ENCODE results near the gene RDH12. TPM values are rescaled to one million over a fixed set of nuclear protein-coding genes. Genes with fewer than 3 reads are reported as not detected.

Gene RDH12
- total RNA-seq, 2 experiments from 2014 or later, result not detected

DNA sequence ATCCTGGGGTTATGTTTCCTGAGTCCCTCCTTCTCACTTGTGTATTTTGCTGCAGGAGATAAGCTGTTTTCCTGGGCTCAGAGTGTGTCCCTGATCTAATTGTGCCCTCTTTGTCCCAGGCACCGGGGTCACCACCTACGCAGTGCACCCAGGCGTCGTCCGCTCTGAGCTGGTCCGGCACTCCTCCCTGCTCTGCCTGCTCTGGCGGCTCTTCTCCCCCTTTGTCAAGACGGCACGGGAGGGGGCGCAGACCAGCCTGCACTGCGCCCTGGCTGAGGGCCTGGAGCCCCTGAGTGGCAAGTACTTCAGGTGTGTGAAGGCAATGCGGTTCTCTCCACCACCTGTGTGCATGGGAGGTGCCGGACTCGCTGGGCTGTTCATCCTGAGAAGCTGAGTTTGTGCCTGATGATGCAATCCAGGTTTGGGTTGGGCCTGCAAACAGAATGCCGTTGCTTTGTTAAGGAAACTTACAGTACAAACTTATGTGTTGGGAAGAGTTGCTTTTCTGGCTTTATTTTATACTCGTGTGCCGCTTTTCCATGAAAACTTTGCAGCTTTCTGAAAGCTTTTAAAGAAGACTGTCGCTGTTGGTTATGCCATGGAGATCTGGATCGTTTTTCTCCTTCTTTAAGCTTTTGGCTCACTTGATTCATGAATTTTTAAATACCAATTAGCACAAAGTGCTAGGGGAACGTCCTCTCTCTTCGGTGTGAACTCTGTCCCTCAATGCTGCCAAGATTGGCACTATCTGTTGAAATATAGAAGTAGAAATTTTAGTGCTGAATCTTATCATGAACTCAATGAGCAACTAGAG is 27.6 kb downstream of the RDH12 start:
- H3K4me2 ChIP-seq (ENCODE audit: low read length), result no peak overlapping the region
- POLR2A ChIA-PET, result interaction anchor here (0.6 kb wide), 2 partner anchors 58 to 154 kb away, joined by 4 to 5 read pairs; no protein-coding TSS in a partner anchor
- TF ChIP-seq, protein P1, sequence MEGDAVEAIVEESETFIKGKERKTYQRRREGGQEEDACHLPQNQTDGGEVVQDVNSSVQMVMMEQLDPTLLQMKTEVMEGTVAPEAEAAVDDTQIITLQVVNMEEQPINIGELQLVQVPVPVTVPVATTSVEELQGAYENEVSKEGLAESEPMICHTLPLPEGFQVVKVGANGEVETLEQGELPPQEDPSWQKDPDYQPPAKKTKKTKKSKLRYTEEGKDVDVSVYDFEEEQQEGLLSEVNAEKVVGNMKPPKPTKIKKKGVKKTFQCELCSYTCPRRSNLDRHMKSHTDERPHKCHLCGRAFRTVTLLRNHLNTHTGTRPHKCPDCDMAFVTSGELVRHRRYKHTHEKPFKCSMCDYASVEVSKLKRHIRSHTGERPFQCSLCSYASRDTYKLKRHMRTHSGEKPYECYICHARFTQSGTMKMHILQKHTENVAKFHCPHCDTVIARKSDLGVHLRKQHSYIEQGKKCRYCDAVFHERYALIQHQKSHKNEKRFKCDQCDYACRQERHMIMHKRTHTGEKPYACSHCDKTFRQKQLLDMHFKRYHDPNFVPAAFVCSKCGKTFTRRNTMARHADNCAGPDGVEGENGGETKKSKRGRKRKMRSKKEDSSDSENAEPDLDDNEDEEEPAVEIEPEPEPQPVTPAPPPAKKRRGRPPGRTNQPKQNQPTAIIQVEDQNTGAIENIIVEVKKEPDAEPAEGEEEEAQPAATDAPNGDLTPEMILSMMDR (conservative IDR thresholded peaks at IDR 0.05; ENCODE audit: low read length), result no peak
- no peak for TF ChIP-seq EZH2phosphoT487 (IDR thresholded peaks at IDR 0.05; ENCODE audit: borderline replicate concordance, low read depth, low read length)

GRCh38 chr14:67733616-67734015 is 31.9 kb downstream of the RDH12 start:
- H3K36me3 ChIP-seq (ENCODE audit: insufficient read depth, low read length), result no peaks in the 10 kb centered on the region
- no peak for TF ChIP-seq EZH2phosphoT487 (IDR thresholded peaks at IDR 0.05; ENCODE audit: borderline replicate concordance, low read depth, low read length)
- TF ChIP-seq, protein P1 (conservative IDR thresholded peaks at IDR 0.05; ENCODE audit: low read length), result no peak
- H3K4me1 ChIP-seq (ENCODE audit: insufficient read depth, low read length, poor library complexity, severe bottlenecking), result no peaks in the 10 kb centered on the region
- DNase-seq (ENCODE audit: low spot score), result no peak
- H4K20me1 ChIP-seq (ENCODE audit: insufficient read depth, low read length), result no peaks in the 10 kb centered on the region
- H3K79me2 ChIP-seq (ENCODE audit: insufficient read depth, low read depth, low read length), result no peaks in the 10 kb centered on the region
- intact Hi-C loops (cut with micrococcal nuclease; ENCODE audit: unreplicated experiment), result no loop called here
- no peaks in the 10 kb centered on the region for H3K9me3 ChIP-seq (ENCODE audit: low read length)
- CTCF ChIA-PET (ENCODE audit: unreplicated experiment), result no interaction called here
- no peak overlapping the region for H3K4me2 ChIP-seq (ENCODE audit: low read length)
- H3K4me3 ChIP-seq (ENCODE audit: low read depth, low read length, poor library complexity, severe bottlenecking), result no peak overlapping the region
- BruUV-seq (replicated peaks), result no TSS peak
- H3K27ac ChIP-seq (ENCODE audit: low read depth, low read length, poor library complexity, severe bottlenecking), result no peak overlapping the region
- POLR2A ChIA-PET, result no interaction called here
- H2AFZ ChIP-seq (ENCODE audit: low read length), result no peak overlapping the region
- no peaks in the 10 kb centered on the region for H3K9me2 ChIP-seq (ENCODE audit: insufficient read depth, low read length)

More for the DNA sequence above, 27.6 kb downstream of the RDH12 start:
- Histone ChIP-seq H3K4me3 (ENCODE audit: low read depth, low read length, poor library complexity, severe bottlenecking) (no peak overlapping the region), H4K20me1 (ENCODE audit: insufficient read depth, low read length) (no peaks in the 10 kb centered on the region), H3K9me3 (ENCODE audit: low read length) (no peaks in the 10 kb centered on the region), H3K27ac (ENCODE audit: low read depth, low read length, poor library complexity, severe bottlenecking) (no peak overlapping the region), H3K36me3 (ENCODE audit: insufficient read depth, low read length) (no peaks in the 10 kb centered on the region), H2AFZ (ENCODE audit: low read length) (no peak overlapping the region), H3K4me1 (ENCODE audit: insufficient read depth, low read length, poor library complexity, severe bottlenecking) (no peaks in the 10 kb centered on the region), H3K9me2 (ENCODE audit: insufficient read depth, low read length) (no peaks in the 10 kb centered on the region), H3K79me2 (ENCODE audit: insufficient read depth, low read depth, low read length) (no peaks in the 10 kb centered on the region)
- CTCF ChIA-PET (ENCODE audit: unreplicated experiment), result no interaction called here
- DNase-seq (ENCODE audit: low spot score), result no peak
- BruUV-seq (replicated peaks), result no TSS peak
- intact Hi-C loops (cut with micrococcal nuclease; ENCODE audit: unreplicated experiment), result no loop called here

DNA sequence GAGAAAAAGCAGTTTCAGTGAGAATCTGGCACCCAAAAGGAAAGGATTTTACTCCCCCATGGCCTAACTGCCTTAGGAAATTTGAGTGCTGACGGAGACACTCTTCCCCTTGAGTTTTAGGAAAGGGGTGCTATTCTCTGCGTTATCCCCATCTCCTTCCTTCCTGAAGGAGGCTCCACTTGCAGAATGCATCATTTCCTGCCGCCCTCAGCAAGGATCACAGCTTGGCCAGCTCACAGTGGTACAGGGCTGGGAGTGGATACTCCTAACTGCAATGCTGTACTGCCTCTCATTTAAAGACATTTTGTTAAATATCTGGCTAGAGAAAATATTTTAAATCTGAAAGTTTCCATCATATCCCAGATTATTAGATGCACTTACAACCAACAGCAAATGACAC is 33.0 kb downstream of the RDH12 start:
- H2AFZ ChIP-seq (ENCODE audit: low read length), result no peak overlapping the region
- no peak for TF ChIP-seq EZH2phosphoT487 (IDR thresholded peaks at IDR 0.05; ENCODE audit: borderline replicate concordance, low read depth, low read length)
- TF ChIP-seq, protein P1 (conservative IDR thresholded peaks at IDR 0.05; ENCODE audit: low read length), result no peak
- H4K20me1 ChIP-seq (ENCODE audit: insufficient read depth, low read length), result no peaks in the 10 kb centered on the region
- POLR2A ChIA-PET, result interaction anchor here (1.0 kb wide), 1 partner anchor 12 kb away, joined by 3 read pairs; no protein-coding TSS in a partner anchor
- no peaks in the 10 kb centered on the region for H3K36me3 ChIP-seq (ENCODE audit: insufficient read depth, low read length)
- H3K79me2 ChIP-seq (ENCODE audit: insufficient read depth, low read depth, low read length), result no peaks in the 10 kb centered on the region
- no peak overlapping the region for H3K27ac ChIP-seq (ENCODE audit: low read depth, low read length, poor library complexity, severe bottlenecking)
- no peak overlapping the region for H3K4me3 ChIP-seq (ENCODE audit: low read depth, low read length, poor library complexity, severe bottlenecking)
- no peak for DNase-seq (ENCODE audit: low spot score)
- H3K9me2 ChIP-seq (ENCODE audit: insufficient read depth, low read length), result no peaks in the 10 kb centered on the region
- H3K4me1 ChIP-seq (ENCODE audit: insufficient read depth, low read length, poor library complexity, severe bottlenecking), result no peaks in the 10 kb centered on the region
- CTCF ChIA-PET (ENCODE audit: unreplicated experiment), result no interaction called here
- H3K9me3 ChIP-seq (ENCODE audit: low read length), result no peaks in the 10 kb centered on the region
- H3K4me2 ChIP-seq (ENCODE audit: low read length), result no peak overlapping the region
- BruUV-seq (replicated peaks), result no TSS peak
- intact Hi-C loops (cut with micrococcal nuclease; ENCODE audit: unreplicated experiment), result no loop called here
